Rectal smooth muscle tissue (tissue), 1 donor: ENCODE results near the gene CACNG4.

Source experiments
- H3K27ac ChIP-seq: one replicate; pipeline ENCODE4 v1.7.0; 2013; ENCODE audit warnings: low read depth, low read length, inconsistent platforms
- H3K27me3 ChIP-seq: one replicate; pipeline ENCODE4 v1.7.0; 2013; ENCODE audit warnings: low read length; ENCODE audit not compliant: control insufficient read depth, insufficient read depth
- H3K36me3 ChIP-seq: one replicate; pipeline ENCODE4 v1.7.0; 2013; ENCODE audit warnings: low read length; ENCODE audit not compliant: control insufficient read depth, insufficient read depth
- H3K4me1 ChIP-seq: one replicate; pipeline ENCODE4 v1.7.0; 2013; ENCODE audit warnings: low read length; ENCODE audit not compliant: control insufficient read depth, insufficient read depth
- H3K4me3 ChIP-seq: one replicate; pipeline ENCODE4 v1.7.0; 2013; ENCODE audit warnings: low read length
- H3K9ac ChIP-seq: one replicate; pipeline ENCODE4 v1.7.0; 2013; ENCODE audit warnings: low read length

CACNG4 gene

GRCh38 chr17:67056746-67057490 is 92.4 kb downstream of the CACNG4 start:
- no peak overlapping the region for H3K4me3 ChIP-seq
- no peak overlapping the region for H3K9ac ChIP-seq
- H3K36me3 ChIP-seq, result no peaks in the 10 kb centered on the region
- no peaks in the 10 kb centered on the region for H3K4me1 ChIP-seq
- no peaks in the 10 kb centered on the region for H3K27me3 ChIP-seq
- no peak overlapping the region for H3K27ac ChIP-seq

GRCh38 chr17:67058036-67058435 is 93.5 kb downstream of the CACNG4 start:
- H3K36me3 ChIP-seq, result no peaks in the 10 kb centered on the region
- H3K27ac ChIP-seq, result no peak overlapping the region
- no peak overlapping the region for H3K9ac ChIP-seq
- H3K27me3 ChIP-seq, result no peaks in the 10 kb centered on the region
- H3K4me3 ChIP-seq, result no peak overlapping the region
- H3K4me1 ChIP-seq, result no peaks in the 10 kb centered on the region

- no peak overlapping the region for H3K27ac ChIP-seq
- H3K36me3 ChIP-seq, result no peaks in the 10 kb centered on the region
- no peak overlapping the region for H3K4me3 ChIP-seq
- no peaks in the 10 kb centered on the region for H3K4me1 ChIP-seq
- no peak overlapping the region for H3K9ac ChIP-seq
- no peaks in the 10 kb centered on the region for H3K27me3 ChIP-seq
Measured at GRCh38 chr17:67059372-67059771, 94.9 kb downstream of the CACNG4 start.

- Histone ChIP-seq H3K9ac (no peak overlapping the region), H3K27ac (no peak overlapping the region), H3K36me3 (no peaks in the 10 kb centered on the region)
Measured at GRCh38 chr17:67063141-67063540, 98.6 kb downstream of the CACNG4 start.

GRCh38 chr17:67066717-67067116 is 102.2 kb downstream of the CACNG4 start:
- H3K4me3 ChIP-seq, result no peak overlapping the region
- no peaks in the 10 kb centered on the region for H3K27me3 ChIP-seq
- no peaks in the 10 kb centered on the region for H3K4me1 ChIP-seq

More at GRCh38 chr17:67063141-67063540, 98.6 kb downstream of the CACNG4 start:
- H3K27me3 ChIP-seq, result no peaks in the 10 kb centered on the region
- no peaks in the 10 kb centered on the region for H3K4me1 ChIP-seq
- H3K4me3 ChIP-seq, result no peak overlapping the region

GRCh38 chr17:67067571-67068482 is 103.3 kb downstream of the CACNG4 start:
- H3K36me3 ChIP-seq, result no peaks in the 10 kb centered on the region
- no peak overlapping the region for H3K9ac ChIP-seq
- H3K27ac ChIP-seq, result no peak overlapping the region
- no peaks in the 10 kb centered on the region for H3K4me1 ChIP-seq
- no peak overlapping the region for H3K4me3 ChIP-seq
- no peaks in the 10 kb centered on the region for H3K27me3 ChIP-seq

More at GRCh38 chr17:67066717-67067116, 102.2 kb downstream of the CACNG4 start:
- H3K27ac ChIP-seq, result no peak overlapping the region
- no peak overlapping the region for H3K9ac ChIP-seq
- no peaks in the 10 kb centered on the region for H3K36me3 ChIP-seq

- no peak overlapping the region for H3K27ac ChIP-seq
Measured at GRCh38 chr17:67068999-67069398, 104.5 kb downstream of the CACNG4 start.

GRCh38 chr17:67069603-67070136 is 105.2 kb downstream of the CACNG4 start:
- no peak overlapping the region for H3K4me3 ChIP-seq
- no peak overlapping the region for H3K27ac ChIP-seq
- no peak overlapping the region for H3K9ac ChIP-seq
- no peaks in the 10 kb centered on the region for H3K36me3 ChIP-seq
- H3K4me1 ChIP-seq, result no peaks in the 10 kb centered on the region
- no peaks in the 10 kb centered on the region for H3K27me3 ChIP-seq

More at GRCh38 chr17:67068999-67069398, 104.5 kb downstream of the CACNG4 start:
- Histone ChIP-seq H3K4me1 (no peaks in the 10 kb centered on the region), H3K9ac (no peak overlapping the region), H3K27me3 (no peaks in the 10 kb centered on the region), H3K36me3 (no peaks in the 10 kb centered on the region), H3K4me3 (no peak overlapping the region)

- Histone ChIP-seq H3K4me1 (no peaks in the 10 kb centered on the region), H3K9ac (no peak overlapping the region), H3K4me3 (no peak overlapping the region), H3K27me3 (no peaks in the 10 kb centered on the region), H3K36me3 (no peaks in the 10 kb centered on the region), H3K27ac (no peak overlapping the region)
Measured at GRCh38 chr17:67071595-67071994, 107.1 kb downstream of the CACNG4 start.

- H3K4me1 ChIP-seq, result no peaks in the 10 kb centered on the region
- H3K9ac ChIP-seq, result no peak overlapping the region
- no peak overlapping the region for H3K4me3 ChIP-seq
- no peaks in the 10 kb centered on the region for H3K36me3 ChIP-seq
- H3K27me3 ChIP-seq, result no peaks in the 10 kb centered on the region
- no peak overlapping the region for H3K27ac ChIP-seq
Measured at GRCh38 chr17:67072885-67073284, 108.4 kb downstream of the CACNG4 start.

- H3K27ac ChIP-seq, result no peak overlapping the region
- no peaks in the 10 kb centered on the region for H3K4me1 ChIP-seq
- H3K4me3 ChIP-seq, result no peak overlapping the region
- no peak overlapping the region for H3K9ac ChIP-seq
- no peaks in the 10 kb centered on the region for H3K36me3 ChIP-seq
- H3K27me3 ChIP-seq, result no peaks in the 10 kb centered on the region
Measured at GRCh38 chr17:67074781-67075180, 110.3 kb downstream of the CACNG4 start.

- Histone ChIP-seq H3K36me3 (no peaks in the 10 kb centered on the region), H3K27ac (no peak overlapping the region), H3K4me1 (no peaks in the 10 kb centered on the region), H3K4me3 (no peak overlapping the region), H3K27me3 (no peaks in the 10 kb centered on the region), H3K9ac (no peak overlapping the region)
Measured at GRCh38 chr17:67076290-67076689, 111.8 kb downstream of the CACNG4 start.
